GM18498 (cell line): ENCODE measurements around the gene TMEM135.

Source experiments
- ATAC-seq: cut with Tn5 transposase; IDR thresholded peaks from one replicate; pipeline ENCODE4 v1.9.1; 2021; ENCODE audit warnings: mild to moderate bottlenecking, moderate library complexity; ENCODE audit not compliant: unreplicated experiment

TMEM135 gene

GRCh38 chr11:87298155-87298554 is 260.4 kb downstream of the TMEM135 start:
- ATAC-seq = no peak

GRCh38 chr11:87299041-87299481 is 261.3 kb downstream of the TMEM135 start:
- ATAC-seq = no peak

- peak; percentile 71 for ATAC-seq
Observed at GRCh38 chr11:87300640-87301380, 263.1 kb downstream of the TMEM135 start.

GRCh38 chr11:87301785-87302540 is 264.2 kb downstream of the TMEM135 start:
- no peak for ATAC-seq

- no peak for ATAC-seq
Observed at GRCh38 chr11:87304412-87304811, 266.7 kb downstream of the TMEM135 start.

- ATAC-seq = no peak
Observed at GRCh38 chr11:87306262-87306851, 268.6 kb downstream of the TMEM135 start.

- ATAC-seq = no peak
Observed at GRCh38 chr11:87307101-87307500, 269.4 kb downstream of the TMEM135 start.

GRCh38 chr11:87315229-87315628 is 277.5 kb downstream of the TMEM135 start:
- ATAC-seq = no peak

- ATAC-seq = no peak
Observed at GRCh38 chr11:87316491-87316890, 278.8 kb downstream of the TMEM135 start.

- no peak for ATAC-seq
Observed at GRCh38 chr11:87317441-87317840, 279.7 kb downstream of the TMEM135 start.

- ATAC-seq = no peak
Observed at GRCh38 chr11:87320123-87320522, 282.4 kb downstream of the TMEM135 start.

GRCh38 chr11:87322568-87322967 is 284.8 kb downstream of the TMEM135 start:
- ATAC-seq = no peak

- no peak for ATAC-seq
Observed at GRCh38 chr11:87323899-87324298, 286.2 kb downstream of the TMEM135 start.

- peak; percentile 83 for ATAC-seq
Observed at GRCh38 chr11:87324817-87325489, 287.2 kb downstream of the TMEM135 start.

GRCh38 chr11:87325490-87325872 is 287.7 kb downstream of the TMEM135 start:
- no peak for ATAC-seq

- ATAC-seq = no peak
Observed at GRCh38 chr11:87326594-87326993, 288.9 kb downstream of the TMEM135 start.

- no peak for ATAC-seq
Observed at GRCh38 chr11:87329172-87329571, 291.4 kb downstream of the TMEM135 start.

- ATAC-seq = no peak
Observed at GRCh38 chr11:87330187-87330601, 292.5 kb downstream of the TMEM135 start.

- ATAC-seq = no peak
Observed at GRCh38 chr11:87331273-87331672, 293.5 kb downstream of the TMEM135 start.

GRCh38 chr11:87338046-87338639 is 300.4 kb downstream of the TMEM135 start:
- no peak for ATAC-seq

GRCh38 chr11:87339416-87339815 is 301.7 kb downstream of the TMEM135 start:
- no peak for ATAC-seq
